Gastroesophageal sphincter (tissue), 3 donors: Measurements from ENCODE around the gene CYP4V2.

Source experiments
- EP300 ChIP-seq: sonication (generic); formaldehyde crosslinking; IDR thresholded peaks from one replicate; pipeline ENCODE4 v1.6.1; 2017; ENCODE audit warnings: antibody characterized with exemption, mild to moderate bottlenecking
- POLR2A ChIP-seq, 2 donors: fragments of 450-650 bp; IDR thresholded peaks; one replicate each; pipeline ENCODE4 v1.6.1; 2017; ENCODE audit warnings: antibody characterized with exemption in 2 of 2, mild to moderate bottlenecking in 2 of 2, moderate library complexity in 1 of 2
- TF ChIP-seq, protein P1 (sequence below), 4 experiments: fragments of 200-600 bp in 2 of 4; fragments of 450-650 bp in 2 of 4; sonication (generic) in 1 of 4; IDR thresholded peaks; one replicate each; pipeline ENCODE4 v1.5.1; 2017 to 2019; ENCODE audit warnings: antibody characterized with exemption in 4 of 4, mild to moderate bottlenecking in 2 of 4, moderate library complexity in 2 of 4

DNA sequence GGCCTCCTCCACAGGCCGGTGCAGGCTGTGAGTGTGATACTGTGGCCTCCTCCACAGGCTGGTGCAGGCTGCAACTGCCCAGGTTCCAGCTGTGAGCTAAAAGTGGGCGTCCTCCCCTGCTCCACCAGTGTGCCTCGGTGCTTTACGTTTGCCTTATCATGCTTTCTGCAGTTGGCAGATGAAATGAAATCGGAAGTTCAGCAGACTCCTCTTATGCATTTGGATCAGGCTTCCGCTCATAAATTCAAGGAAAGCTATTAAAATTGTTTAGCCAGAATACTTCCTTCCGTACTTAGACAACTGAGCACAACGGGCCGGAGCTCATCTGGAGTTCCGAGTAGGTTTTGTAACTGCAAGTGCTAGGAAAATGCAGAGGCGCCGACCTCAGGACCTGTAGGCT, 12.0 kb downstream of the CYP4V2 start:
- no peak for TF ChIP-seq POLR2A (IDR thresholded peaks at IDR 0.05)
- TF ChIP-seq, protein P1, sequence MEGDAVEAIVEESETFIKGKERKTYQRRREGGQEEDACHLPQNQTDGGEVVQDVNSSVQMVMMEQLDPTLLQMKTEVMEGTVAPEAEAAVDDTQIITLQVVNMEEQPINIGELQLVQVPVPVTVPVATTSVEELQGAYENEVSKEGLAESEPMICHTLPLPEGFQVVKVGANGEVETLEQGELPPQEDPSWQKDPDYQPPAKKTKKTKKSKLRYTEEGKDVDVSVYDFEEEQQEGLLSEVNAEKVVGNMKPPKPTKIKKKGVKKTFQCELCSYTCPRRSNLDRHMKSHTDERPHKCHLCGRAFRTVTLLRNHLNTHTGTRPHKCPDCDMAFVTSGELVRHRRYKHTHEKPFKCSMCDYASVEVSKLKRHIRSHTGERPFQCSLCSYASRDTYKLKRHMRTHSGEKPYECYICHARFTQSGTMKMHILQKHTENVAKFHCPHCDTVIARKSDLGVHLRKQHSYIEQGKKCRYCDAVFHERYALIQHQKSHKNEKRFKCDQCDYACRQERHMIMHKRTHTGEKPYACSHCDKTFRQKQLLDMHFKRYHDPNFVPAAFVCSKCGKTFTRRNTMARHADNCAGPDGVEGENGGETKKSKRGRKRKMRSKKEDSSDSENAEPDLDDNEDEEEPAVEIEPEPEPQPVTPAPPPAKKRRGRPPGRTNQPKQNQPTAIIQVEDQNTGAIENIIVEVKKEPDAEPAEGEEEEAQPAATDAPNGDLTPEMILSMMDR (IDR thresholded peaks at IDR 0.05): no peak
- no peak for TF ChIP-seq EP300
